Gastrocnemius medialis (tissue), 4 donors: ENCODE measurements around the gene MAP1LC3B. TPM values are rescaled to one million over a fixed set of nuclear protein-coding genes. Genes with fewer than 3 reads are reported as not detected.

Experiments
- ATAC-seq, 2 donors: fragments of 150-250 bp; one replicate each; pipeline ENCODE4 v1.9.1; 2016
- DNase-seq, 2 donors: peaks; one replicate each; pipeline ENCODE4 v3.0.0-alpha.2; 2019
- H3K27ac ChIP-seq, 4 donors: fragments of 200-600 bp; sonication (generic); 1 replicate in 1 of 4; 2 replicates in 3 of 4; pipeline ENCODE4 v1.5.1; 2016 to 2018; ENCODE audit warnings: mild to moderate bottlenecking in 2 of 4, moderate library complexity in 1 of 4
- H3K27me3 ChIP-seq, 3 donors: fragments of 200-600 bp; sonication (generic) in 2 of 3; 1 replicate in 1 of 3; 2 replicates in 2 of 3; pipeline versions ENCODE4 v1.5.1 to v1.6.0; 2016 to 2019; ENCODE audit warnings: mild to moderate bottlenecking in 1 of 3, moderate library complexity in 1 of 3
- H3K36me3 ChIP-seq, 2 donors: fragments of 200-600 bp; sonication (generic) in 1 of 2; one replicate each; pipeline ENCODE4 v1.5.1; 2017 to 2018
- H3K4me1 ChIP-seq, 2 donors: fragments of 200-600 bp; sonication (generic) in 1 of 2; one replicate each; pipeline ENCODE4 v1.5.1; 2016 to 2017; ENCODE audit warnings: mild to moderate bottlenecking in 2 of 2
- H3K4me3 ChIP-seq, 4 donors: fragments of 200-600 bp; sonication (generic) in 3 of 4; 1 replicate in 1 of 4; 2 replicates in 3 of 4; pipeline ENCODE4 v1.5.1; 2016 to 2019; ENCODE audit warnings: mild to moderate bottlenecking in 2 of 4
- H3K9me3 ChIP-seq, 3 donors: fragments of 200-600 bp; sonication (generic) in 2 of 3; 1 replicate in 1 of 3; 2 replicates in 2 of 3; pipeline ENCODE4 v1.5.1; 2016 to 2019
- CTCF ChIP-seq, 5 experiments: fragments of 450-650 bp in 3 of 5; fragments of 200-600 bp in 2 of 5; sonication (generic) in 2 of 5; IDR thresholded peaks in 4 of 5; conservative IDR thresholded peaks in 1 of 5; 1 replicate in 4 of 5; 2 replicates in 1 of 5; pipeline ENCODE4 v1.5.1; 2016 to 2019; ENCODE audit warnings: antibody characterized with exemption in 5 of 5, mild to moderate bottlenecking in 3 of 5, moderate library complexity in 3 of 5
- POLR2A ChIP-seq, 2 donors: fragments of 450-650 bp; IDR thresholded peaks; one replicate each; pipeline ENCODE4 v1.6.1; 2017; ENCODE audit warnings: antibody characterized with exemption in 2 of 2, mild to moderate bottlenecking in 2 of 2, moderate library complexity in 2 of 2
- in situ Hi-C, 4 donors: fragments of 200-750 bp; cut with MboI; loops; one replicate each; pipeline versions ENCODE4 v1.15.0 to v1.8.0; 2017; ENCODE audit warnings: low sequenced_read_pairs in 4 of 4
- intact Hi-C: fragments of 100-400 bp; cut with DNase I; formaldehyde crosslinking; loops from one replicate; pipeline ENCODE4 v1.15.1; 2023; ENCODE audit warnings: low total_unique reads
- total RNA-seq, 4 donors: library from RNA; depleted of rRNA; stranded (reverse); fragments of >200 nt; gene quantifications; one replicate each; pipeline versions ENCODE4 v1.1.0 to v1.2.3, GENCODE V29; 2016

MAP1LC3B gene
- total RNA-seq, 4 donors from 2014 or later, result 76.3 to 165 (median 122) TPM

- Histone ChIP-seq H3K4me1 (no peaks in the 10 kb centered on the region), H3K27ac (no peak overlapping the region), H3K36me3 (peaks cover 0 to 48% of the 10 kb centered on the region in 2 donors), H3K4me3 (no peak overlapping the region), H3K9me3 (no peaks in the 10 kb centered on the region), H3K27me3 (no peaks in the 10 kb centered on the region)
- intact Hi-C loops, result loop anchor here (5.0 to 10.0 kb wide), 3 partner anchors 127 to 349 kb away; partner anchors contain the start of gene KLHDC4
- no peak for ATAC-seq
- in situ Hi-C loops, result loop anchor here in 2 of 4 donors (25.0 kb wide), 1 partner anchor 219 kb away; no protein-coding TSS in a partner anchor
- no peak for TF ChIP-seq CTCF (IDR thresholded peaks at IDR 0.05 in 4 of 5, conservative IDR thresholded peaks at IDR 0.05 in 1 of 5)
- TF ChIP-seq POLR2A (IDR thresholded peaks at IDR 0.05), result no peak
- DNase-seq, result no peak
These were observed 26.1 kb downstream of the MAP1LC3B start for GRCh38 chr16:87418216-87418615.

GRCh38 chr16:87418644-87419043 is 26.5 kb downstream of the MAP1LC3B start:
- Histone ChIP-seq H3K4me3 (no peak overlapping the region), H3K36me3 (peaks cover 0 to 43% of the 10 kb centered on the region in 2 donors), H3K27ac (no peak overlapping the region), H3K27me3 (no peaks in the 10 kb centered on the region), H3K9me3 (no peaks in the 10 kb centered on the region), H3K4me1 (no peaks in the 10 kb centered on the region)
- intact Hi-C loops, result loop anchor here (5.0 to 10.0 kb wide), 3 partner anchors 126 to 349 kb away; partner anchors contain the start of gene KLHDC4
- in situ Hi-C loops, result loop anchor here in 2 of 4 donors (25.0 kb wide), 1 partner anchor 219 kb away; no protein-coding TSS in a partner anchor
- TF ChIP-seq POLR2A (IDR thresholded peaks at IDR 0.05) (no peak), CTCF (IDR thresholded peaks at IDR 0.05 in 4 of 5, conservative IDR thresholded peaks at IDR 0.05 in 1 of 5) (no peak)
- DNase-seq (no peak), ATAC-seq (no peak)

- no peak overlapping the region for H3K4me3 ChIP-seq
- in situ Hi-C loops (loop anchor here in 3 of 4 donors (10.0 to 25.0 kb wide), 2 partner anchors 214 to 217 kb away; no protein-coding TSS in a partner anchor), intact Hi-C loops (no loop called here)
- peaks cover 0 to 28% of the 10 kb centered on the region in 2 donors for H3K36me3 ChIP-seq
- ATAC-seq, result no peak
- TF ChIP-seq POLR2A (IDR thresholded peaks at IDR 0.05), result no peak
- no peak for TF ChIP-seq CTCF (IDR thresholded peaks at IDR 0.05 in 4 of 5, conservative IDR thresholded peaks at IDR 0.05 in 1 of 5)
- DNase-seq, result no peak
- no peaks in the 10 kb centered on the region for H3K9me3 ChIP-seq
- no peaks in the 10 kb centered on the region for H3K4me1 ChIP-seq
- no peak overlapping the region for H3K27ac ChIP-seq
- no peaks in the 10 kb centered on the region for H3K27me3 ChIP-seq
These were observed 28.2 kb downstream of the MAP1LC3B start for GRCh38 chr16:87420026-87421002.

- no peak for TF ChIP-seq CTCF (IDR thresholded peaks at IDR 0.05 in 4 of 5, conservative IDR thresholded peaks at IDR 0.05 in 1 of 5)
- intact Hi-C loops, result no loop called here
- Histone ChIP-seq H3K27me3 (no peaks in the 10 kb centered on the region), H3K36me3 (peaks cover 0 to 18% of the 10 kb centered on the region in 2 donors), H3K9me3 (no peaks in the 10 kb centered on the region), H3K4me3 (no peak overlapping the region), H3K27ac (no peak overlapping the region), H3K4me1 (no peaks in the 10 kb centered on the region)
- in situ Hi-C loops, result loop anchor here in 3 of 4 donors (10.0 to 25.0 kb wide), 2 partner anchors 214 to 216 kb away; no protein-coding TSS in a partner anchor
- ATAC-seq, result no peak
- DNase-seq, result no peak
These were observed 29.1 kb downstream of the MAP1LC3B start for GRCh38 chr16:87421003-87421912.
